IPS-20b (cell line): Measurements from ENCODE around the gene ASRGL1.

Experiments used
- H3K27ac ChIP-seq: one replicate; pipeline ENCODE4 v1.5.1; 2013; ENCODE audit warnings: low read length
- H3K27me3 ChIP-seq: 2 replicates; pipeline ENCODE4 v1.6.1; 2013; ENCODE audit warnings: mild to moderate bottlenecking, low read length, inconsistent platforms; ENCODE audit not compliant: insufficient read depth
- H3K36me3 ChIP-seq: 2 replicates; pipeline ENCODE4 v1.6.1; 2013; ENCODE audit warnings: low read depth, mild to moderate bottlenecking, inconsistent platforms, low read length, moderate library complexity; ENCODE audit not compliant: insufficient read depth
- H3K4me1 ChIP-seq: 2 replicates; pipeline ENCODE4 v1.6.1; 2013; ENCODE audit warnings: mild to moderate bottlenecking, control low read depth, inconsistent platforms, low read length, moderate library complexity; ENCODE audit not compliant: insufficient read depth
- H3K4me3 ChIP-seq: 2 replicates; pipeline ENCODE4 v1.5.1; 2013; ENCODE audit warnings: mild to moderate bottlenecking, low read length, inconsistent platforms
- H3K9ac ChIP-seq: 2 replicates; pipeline ENCODE4 v1.6.1; 2013; ENCODE audit warnings: low read depth, mild to moderate bottlenecking, inconsistent platforms, low read length, moderate library complexity
- H3K9me3 ChIP-seq: 2 replicates; pipeline ENCODE4 v1.6.1; 2013; ENCODE audit warnings: mild to moderate bottlenecking, low read depth, low read length, inconsistent platforms; ENCODE audit not compliant: insufficient read depth

Gene ASRGL1

GRCh38 chr11:62437616-62438015 lies 100.4 kb downstream of the ASRGL1 start:
- no peaks in the 10 kb centered on the region for H3K9me3 ChIP-seq
- H3K27me3 ChIP-seq, result no peaks in the 10 kb centered on the region
- H3K9ac ChIP-seq, result no peak overlapping the region
- no peaks in the 10 kb centered on the region for H3K36me3 ChIP-seq
- H3K4me1 ChIP-seq, result peaks cover 3% of the 10 kb centered on the region; the same call in 1 of the 2 replicates
- no peak overlapping the region for H3K27ac ChIP-seq
- no peak overlapping the region for H3K4me3 ChIP-seq

- no peaks in the 10 kb centered on the region for H3K36me3 ChIP-seq
- no peaks in the 10 kb centered on the region for H3K9me3 ChIP-seq
- no peak overlapping the region for H3K4me3 ChIP-seq
- no peak overlapping the region for H3K9ac ChIP-seq
- H3K27me3 ChIP-seq, result no peaks in the 10 kb centered on the region
- peaks cover 1% of the 10 kb centered on the region; the same call in 1 of the 2 replicates for H3K4me1 ChIP-seq
- no peak overlapping the region for H3K27ac ChIP-seq
Measured at GRCh38 chr11:62438641-62439040, 101.4 kb downstream of the ASRGL1 start.

GRCh38 chr11:62439785-62440602 lies 102.7 kb downstream of the ASRGL1 start:
- Histone ChIP-seq H3K9me3 (no peaks in the 10 kb centered on the region), H3K27ac (no peak overlapping the region), H3K36me3 (no peaks in the 10 kb centered on the region), H3K4me3 (no peak overlapping the region), H3K27me3 (no peaks in the 10 kb centered on the region), H3K9ac (no peak overlapping the region), H3K4me1 (peaks cover 11% of the 10 kb centered on the region; the same call in 1 of the 2 replicates)
